CD4-positive, alpha-beta T cell treated with Interleukin-15 for 1 hour (primary cell): ENCODE results near the gene MYH10.

Experiments used
- DNase-seq: peaks from one replicate; pipeline ENCODE4 v3.0.0-alpha.2; 2020

The MYH10 gene

DNA sequence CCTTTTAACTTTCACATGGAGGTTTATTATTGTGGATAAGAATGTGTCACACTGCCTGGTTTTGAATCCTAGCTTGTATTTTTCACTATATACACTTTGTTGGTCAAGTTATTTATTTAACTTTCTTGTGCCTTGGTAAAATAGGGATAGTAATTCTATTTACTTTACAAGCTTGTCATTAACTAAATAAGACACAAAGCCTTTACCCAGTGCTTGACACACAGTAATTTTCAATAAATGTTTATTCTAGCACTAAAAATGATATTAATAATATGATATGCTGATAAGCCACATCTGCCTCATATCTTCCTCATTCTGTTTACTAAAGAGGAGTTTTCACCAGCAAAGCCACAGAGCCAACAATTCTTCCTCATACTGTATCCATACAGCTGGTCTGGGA is 27.8 kb downstream of the MYH10 start:
- no peak for DNase-seq

DNA sequence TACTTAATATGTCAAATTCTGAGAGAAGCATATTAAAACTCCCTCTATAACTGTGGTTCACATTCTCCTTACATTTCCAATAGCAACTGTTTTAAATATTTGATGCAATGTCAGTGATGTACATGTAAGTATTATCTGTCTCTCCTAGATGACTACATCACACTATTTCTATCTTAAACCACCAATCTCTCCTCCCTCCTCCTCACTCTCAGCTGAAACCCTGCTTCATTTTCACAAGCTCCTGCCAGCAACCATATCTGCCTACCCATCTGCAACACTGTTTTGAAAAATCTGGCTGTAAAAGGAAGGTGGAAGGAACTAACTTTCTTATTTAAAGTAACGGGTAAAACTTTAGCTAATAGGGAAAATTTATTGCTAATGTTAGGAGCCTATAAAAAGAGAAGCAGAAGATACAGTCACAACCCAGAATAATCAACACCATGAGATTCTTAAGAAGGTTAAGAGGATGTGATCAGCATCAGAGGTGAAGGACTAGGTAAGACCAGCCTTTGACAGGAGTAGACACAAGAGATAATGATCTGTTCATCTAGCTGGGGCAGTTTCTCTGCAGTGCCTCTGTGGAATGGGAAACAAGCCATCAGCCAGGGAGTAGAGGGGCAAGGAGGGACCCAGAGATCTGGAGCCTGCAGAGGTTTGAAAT is 31.0 kb downstream of the MYH10 start:
- no peak for DNase-seq

DNA sequence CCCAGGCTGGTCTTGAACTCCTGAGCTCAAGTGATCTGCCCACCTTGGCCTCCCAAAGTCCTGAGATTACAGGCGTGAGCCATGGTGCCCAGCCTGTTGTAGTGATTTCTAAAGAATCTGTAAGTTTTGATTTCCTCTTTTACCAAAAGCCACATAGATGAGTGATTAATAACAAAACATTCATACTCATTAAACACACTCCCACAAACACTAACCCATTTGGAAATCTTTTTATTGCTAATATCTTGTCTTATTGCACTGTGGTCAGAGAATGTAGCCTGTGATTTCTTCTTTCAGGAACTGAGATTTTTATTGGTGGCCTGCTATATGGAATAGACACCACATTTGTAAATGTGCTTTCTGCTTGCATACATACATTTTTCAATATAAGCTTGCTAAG is 31.6 kb downstream of the MYH10 start:
- DNase-seq: no peak

DNA sequence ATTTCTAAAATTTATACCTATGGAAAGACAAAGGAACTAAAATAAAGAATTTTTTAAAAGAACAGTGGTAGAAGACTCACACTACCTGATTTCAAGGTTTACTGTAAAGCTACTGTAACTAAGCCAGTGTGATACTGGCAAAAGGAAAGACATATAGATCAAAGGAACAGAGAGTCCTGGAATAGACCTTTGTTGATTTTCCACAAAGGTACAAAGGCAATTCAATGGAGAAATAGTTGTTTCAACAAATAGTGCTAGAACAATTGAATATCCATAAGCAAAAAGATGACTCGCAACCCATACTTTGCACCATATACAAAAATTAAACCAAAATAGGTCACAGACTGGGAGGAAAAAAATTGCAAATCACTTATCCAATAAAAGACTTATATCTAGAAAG is 36.7 kb downstream of the MYH10 start:
- DNase-seq: no peak

DNA sequence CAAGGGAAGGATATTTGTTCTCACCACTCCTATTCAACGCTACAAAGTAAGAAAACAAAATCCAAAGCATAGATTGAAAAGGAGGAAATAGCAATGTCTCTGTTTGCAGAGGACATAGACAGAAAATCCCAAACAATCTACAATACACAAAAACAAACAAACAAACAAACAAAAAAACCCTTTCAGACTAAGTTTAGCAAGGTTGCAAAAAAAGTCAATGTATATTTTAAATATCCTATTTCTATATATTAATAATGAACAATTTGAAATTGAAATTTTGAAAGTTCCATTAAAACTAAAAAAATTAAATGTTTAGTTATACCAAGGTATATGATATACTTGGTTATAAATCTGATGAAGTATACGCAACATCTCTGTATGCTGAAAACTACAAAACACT is 37.2 kb downstream of the MYH10 start:
- no peak for DNase-seq

DNA sequence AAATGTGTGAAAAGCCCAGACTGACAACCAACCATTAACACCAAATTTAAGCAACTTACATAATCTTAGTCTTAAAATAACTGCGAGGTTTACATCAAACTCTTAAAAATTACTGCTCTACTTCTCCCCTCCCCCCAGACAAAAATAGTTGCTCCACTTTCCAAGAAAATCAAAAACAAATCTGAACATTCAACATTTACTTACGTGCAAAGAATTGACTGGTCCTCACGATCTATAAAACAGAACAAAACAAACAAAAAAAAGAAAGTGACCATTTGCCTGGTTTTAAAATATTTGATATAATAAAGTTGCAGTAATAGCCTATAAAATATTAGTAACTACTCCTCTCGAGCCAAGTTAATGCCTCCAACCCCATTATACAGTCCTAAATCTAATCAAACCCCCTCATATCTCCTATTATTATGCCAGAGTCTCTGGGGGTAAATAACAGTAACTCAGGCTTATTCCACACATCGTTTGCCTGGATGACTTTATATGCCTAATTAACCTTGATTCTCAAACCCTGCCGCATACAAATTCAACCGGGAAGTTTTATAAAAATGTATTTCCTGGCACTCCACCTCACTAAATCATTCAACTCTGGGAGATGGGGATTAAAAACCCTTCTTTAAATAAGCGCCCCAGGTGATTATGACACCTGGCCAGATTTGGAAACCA is 41.5 kb downstream of the MYH10 start:
- no peak for DNase-seq

DNA sequence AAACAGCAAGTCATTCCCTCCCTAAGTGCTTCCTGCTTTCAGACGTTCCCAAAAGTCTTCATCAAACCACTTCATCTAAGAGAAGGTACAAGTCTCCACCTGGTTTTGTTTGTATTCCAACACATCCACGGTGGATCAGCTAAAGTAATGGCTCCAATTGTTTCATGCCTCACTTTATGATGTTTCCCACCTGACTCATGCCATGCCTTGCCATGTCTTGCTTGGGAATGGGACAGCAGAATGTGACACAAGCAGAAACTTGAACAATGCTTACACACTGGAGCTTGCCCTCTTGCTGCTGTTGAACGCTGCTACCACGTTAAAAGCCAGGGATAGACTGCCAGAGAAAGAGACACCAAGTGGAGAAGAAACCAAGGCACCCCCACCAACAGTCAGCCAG is 43.8 kb downstream of the MYH10 start:
- no peak for DNase-seq

DNA sequence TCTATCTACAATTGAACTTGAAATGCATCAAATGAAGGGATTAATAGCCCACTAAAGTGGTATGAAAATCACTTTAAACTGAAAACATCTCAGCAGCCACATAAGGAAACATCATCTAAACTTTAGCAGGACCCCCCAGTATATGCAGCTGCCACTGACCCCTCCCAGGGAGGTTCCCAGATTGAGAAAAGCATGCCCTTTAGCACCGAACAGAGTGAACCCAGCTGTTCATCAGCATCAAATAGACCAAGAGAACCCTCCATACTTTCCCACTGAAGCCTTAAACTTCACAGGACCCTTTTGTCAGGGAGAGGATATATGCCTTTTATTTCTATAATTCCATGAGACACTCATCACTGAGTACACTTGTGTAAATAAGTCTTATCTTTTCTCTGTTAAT is 44.6 kb downstream of the MYH10 start:
- no peak for DNase-seq

DNA sequence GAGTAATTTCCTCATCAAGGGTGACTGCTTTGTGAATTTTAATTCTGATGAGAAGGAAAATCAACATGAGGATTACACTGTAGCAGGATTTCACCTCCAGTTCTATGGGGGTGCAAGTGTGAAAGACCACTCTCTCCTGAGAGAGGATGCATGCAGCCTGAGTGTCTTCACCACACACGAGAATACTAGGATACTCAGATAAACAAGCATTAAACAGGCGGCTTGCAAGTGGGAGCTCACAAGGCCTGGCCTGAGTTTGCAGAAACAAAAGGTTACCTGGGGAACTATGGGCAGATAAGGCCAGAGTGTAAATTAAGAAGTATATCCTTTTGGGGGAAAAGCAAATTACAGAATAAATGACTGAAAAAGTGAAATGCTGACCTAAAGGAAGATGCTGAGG is 46.6 kb downstream of the MYH10 start:
- DNase-seq: no peak

DNA sequence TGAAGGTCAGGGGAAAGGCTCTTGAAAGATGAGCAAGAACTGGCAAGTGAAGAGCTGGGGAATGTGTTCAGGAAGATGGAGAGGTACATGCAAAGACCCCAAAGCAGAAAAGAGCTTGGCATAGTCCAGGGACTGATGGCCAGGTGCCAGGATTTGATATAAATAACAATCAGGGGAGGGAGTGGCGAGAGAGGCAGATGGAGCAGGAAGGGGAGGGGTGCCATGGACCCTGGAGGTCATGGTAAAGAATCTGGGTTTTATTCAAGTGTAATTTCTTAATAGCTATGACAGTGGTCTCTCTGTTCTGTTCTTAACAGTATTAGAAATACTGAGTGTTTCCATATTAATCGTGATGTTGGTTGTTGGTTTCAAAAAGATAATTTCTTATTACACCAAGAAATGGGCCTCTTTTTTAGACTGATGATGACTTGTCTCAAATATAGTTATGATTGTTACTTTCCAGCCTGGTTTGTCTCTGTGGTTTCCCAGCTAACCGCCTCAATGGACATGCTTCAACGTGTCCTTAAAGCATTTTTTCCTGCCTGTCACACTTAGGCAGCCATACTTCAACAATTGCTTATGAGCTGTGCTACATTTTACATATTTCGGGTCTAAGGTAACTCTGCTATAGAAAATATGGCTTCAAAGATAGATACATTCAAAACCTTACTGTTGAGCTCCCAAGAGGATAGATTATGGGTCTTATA is 49.4 kb downstream of the MYH10 start:
- DNase-seq: no peak

DNA sequence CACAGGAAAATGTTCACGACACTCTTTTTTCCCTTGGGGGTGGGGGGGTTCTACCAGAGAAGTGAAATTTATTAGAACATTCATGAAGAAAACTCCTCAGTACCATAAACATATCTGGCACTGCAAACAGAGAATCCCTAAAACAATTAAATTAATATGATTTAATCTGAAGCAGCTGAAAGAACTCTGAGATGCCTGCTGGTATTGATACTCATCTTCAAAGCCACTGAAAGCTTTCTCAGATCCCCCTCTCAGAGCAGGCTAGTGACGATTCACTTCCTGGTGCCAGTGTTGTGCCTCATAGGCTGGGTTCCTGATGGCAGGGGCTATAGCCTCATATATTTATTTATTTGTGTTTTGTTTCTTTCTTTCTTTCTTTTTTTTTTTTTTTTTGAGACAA is 52.7 kb downstream of the MYH10 start:
- DNase-seq: no peak

DNA sequence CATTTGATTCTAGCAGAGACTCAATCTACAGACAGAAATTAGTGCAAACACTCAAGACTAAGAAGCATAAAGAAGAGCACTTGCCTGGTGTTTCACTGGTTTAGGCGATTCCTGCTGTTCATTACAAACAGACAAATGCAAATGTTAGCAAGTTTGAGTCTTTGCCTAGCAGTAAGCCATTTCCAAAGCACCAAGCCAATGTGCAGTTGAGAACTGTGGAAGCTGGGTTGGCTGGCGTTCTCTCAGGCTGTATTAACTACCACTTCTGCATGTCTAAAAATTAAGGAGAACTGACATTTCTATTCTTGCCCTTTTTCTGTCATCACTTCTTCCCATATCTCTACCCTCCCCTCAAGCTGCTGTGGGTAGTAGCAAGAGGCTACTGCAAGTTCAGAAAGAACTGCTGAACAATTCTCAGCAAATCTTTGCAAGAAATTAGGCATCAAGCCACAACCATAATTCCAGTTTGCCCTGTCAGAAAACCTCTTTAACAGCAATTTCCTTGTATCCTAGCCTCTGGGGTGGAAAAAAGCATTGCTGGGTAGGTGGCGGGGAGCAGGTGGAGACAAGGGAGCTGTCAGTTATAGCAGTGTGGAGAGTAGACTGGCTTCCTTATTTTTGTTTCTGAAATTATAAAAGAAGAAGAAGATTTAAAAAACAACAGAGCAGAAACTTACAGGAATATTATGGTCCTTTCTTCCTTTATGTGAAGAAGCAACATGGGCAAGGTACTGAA is 53.8 kb downstream of the MYH10 start:
- no peak for DNase-seq

DNA sequence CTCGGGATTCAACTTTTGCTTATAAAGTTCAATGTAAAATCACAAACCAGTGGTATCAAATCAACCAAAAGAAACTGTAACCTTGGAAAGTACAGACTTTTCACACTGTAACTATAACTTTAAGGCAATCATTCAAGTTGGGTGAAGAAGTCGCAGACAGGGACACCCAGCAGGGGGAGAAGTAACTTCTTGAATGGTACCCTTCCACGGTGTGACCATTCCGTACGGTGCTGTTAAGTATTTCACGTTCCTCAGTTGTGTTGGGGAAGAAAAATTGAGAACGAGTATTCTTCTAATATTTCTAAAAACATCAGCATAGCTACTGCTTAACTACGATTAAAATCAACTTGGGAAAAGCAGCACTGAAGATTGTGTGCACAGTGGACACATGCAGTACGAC is 55.8 kb downstream of the MYH10 start:
- no peak for DNase-seq

DNA sequence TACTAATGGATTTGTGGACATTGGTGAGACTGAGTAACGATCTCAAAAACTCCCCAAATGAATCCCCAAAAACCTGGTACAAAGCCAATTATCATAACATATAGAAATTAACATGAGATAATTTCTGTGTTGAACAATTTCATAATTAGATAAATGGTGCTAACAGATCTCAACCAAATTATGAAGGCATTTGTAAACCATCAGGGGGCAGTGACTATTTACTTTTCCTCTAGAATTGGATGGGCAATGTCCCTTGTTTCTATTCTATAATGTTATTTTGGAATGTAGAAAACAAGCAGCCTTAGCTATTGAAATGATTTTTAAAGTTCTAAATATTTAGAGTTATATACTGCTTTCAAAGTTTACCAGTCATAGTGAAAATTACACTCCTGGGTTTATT is 57.8 kb downstream of the MYH10 start:
- no peak for DNase-seq

DNA sequence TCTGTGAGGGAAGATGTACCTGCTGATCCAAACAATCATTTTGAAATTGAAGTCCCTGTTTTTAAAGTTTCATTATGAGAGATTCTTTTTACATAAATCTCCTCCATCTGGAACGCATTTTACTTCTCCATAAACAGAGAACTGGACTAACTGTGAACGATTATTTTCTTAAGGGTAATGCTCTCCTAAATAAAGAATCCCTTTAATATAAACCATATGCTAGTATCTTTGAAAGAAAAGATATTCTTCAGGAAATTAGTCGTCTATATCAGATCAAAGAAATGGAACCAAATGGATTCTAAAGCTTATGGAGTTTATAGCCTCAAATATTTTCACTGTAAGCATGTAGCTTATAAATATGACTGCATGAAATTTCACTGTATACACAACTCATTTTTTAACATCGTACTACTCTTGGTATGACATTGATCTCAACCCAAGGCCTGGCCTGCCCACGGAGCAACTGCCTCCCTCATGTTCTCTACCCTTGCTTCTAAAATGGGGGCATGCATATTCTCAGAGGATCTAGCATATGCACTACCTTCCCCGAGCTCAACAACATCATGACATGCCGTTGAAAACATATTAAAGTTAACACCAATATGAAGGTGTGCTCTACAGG is 66.4 kb downstream of the MYH10 start:
- DNase-seq: no peak

DNA sequence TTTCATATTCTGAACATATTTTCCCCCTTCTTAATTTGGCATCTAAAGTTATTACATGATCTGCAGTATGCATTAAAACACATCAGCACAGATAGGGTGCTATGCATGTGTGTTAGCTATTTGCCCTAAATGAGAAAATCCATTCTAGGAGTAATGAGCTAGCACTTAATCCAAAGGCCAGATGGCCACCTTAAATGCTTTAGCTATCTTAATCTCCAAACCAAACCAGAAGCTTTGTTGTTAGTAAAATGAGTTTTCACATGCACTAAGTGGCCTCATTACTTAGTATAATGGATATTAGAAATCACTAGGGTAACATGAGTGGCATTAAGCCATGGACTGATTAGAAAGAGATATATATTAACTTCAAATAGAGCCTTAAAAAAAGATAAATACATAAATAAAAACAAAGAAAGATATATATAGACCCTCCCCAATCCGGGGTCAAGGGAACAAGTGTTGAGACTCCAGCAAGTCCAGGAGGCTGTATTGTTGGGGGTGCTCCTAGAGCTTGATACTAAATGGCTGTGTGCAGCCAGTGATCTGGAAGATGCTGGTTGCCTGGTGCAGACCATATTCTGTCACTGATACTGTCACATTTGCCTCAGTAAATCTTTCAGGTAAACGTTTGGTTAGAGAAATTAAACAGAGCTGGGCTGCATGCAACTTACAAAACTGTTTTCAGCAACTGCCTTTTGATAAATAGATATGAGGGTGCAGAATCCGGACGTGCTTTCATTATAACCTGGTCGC is 67.3 kb downstream of the MYH10 start:
- DNase-seq: no peak

DNA sequence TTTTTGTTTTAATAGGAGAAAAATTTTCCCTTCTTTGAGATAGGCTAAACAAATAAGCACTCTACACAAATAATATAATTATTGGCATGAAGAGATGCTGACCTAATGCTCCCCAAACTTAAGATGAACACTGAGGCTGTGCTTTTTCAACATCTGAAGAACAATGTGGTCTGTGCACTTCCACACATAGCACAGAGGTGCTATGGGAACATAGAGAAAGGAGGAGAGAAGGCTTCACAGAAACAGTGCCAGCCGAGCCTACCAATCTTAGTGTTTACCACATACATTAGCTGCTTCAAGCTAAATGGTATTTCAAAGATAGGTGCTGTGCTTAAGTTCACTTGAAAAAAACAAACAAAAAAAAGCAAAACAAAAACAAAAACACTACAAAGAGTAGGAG is 72.4 kb downstream of the MYH10 start:
- no peak for DNase-seq

DNA sequence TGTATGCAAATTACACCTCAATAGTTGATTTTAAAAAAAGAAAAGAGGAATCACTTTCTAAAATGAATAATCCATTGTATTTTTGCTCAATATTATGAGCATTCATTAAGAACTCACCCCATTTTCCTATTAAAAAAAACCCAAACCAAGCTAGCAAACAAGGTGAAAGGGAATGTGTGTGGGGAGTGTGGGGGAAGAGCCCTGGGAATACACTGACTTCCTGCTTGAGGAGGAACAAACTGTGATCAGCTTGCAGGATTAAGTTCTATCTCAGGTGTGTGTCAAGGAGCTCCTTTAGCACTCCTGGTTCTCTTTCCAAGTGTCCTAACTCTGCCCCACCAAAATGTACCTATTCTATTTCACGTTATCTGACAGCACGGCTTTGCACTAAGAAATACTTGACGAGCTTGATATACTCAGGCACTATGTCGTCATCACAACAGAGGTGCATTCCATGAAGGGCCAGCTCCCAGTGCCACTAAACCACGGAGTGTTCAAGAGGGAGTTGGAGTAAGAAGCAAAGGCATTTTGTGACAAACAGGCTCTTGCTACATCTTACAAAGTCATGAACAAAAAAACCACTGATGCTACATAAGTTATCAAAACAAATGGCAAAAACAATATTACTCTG is 73.2 kb downstream of the MYH10 start:
- DNase-seq: no peak

DNA sequence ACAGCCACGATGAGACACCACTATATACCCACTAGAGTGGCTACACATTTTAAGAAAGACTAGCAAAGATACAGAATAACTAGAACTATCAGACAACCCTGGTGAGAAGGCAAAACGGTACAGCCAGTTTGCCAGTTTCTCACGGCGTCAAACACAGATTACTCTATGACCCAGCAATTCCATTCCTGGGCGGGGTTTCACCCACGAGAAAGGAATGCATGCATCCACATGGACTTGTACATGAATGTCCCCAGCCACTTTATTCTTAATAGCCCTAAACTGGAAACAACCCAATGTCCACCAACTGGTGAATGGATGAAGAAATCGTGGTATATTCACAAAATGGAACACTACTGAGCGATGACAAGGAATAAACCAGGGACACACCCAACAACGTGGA is 74.5 kb downstream of the MYH10 start:
- DNase-seq: no peak

DNA sequence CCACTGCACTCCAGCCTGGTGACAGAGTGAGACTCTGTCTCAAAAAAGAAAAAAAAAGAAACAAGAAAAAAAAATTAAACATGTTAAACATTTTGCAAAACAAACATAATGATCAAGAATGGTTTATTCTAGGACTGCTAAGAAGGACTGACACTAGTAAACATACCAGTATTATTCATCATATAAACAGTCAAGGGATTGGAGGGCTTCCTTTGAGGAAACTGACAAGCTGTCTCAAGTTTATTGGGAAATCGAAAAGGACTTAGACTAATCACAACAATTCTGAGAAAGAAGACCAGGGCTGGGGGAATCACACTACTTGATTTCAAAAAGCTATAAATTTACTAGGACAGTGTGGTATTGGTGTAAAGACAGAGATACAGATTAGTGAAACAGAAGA is 75.5 kb downstream of the MYH10 start:
- DNase-seq: no peak

DNA sequence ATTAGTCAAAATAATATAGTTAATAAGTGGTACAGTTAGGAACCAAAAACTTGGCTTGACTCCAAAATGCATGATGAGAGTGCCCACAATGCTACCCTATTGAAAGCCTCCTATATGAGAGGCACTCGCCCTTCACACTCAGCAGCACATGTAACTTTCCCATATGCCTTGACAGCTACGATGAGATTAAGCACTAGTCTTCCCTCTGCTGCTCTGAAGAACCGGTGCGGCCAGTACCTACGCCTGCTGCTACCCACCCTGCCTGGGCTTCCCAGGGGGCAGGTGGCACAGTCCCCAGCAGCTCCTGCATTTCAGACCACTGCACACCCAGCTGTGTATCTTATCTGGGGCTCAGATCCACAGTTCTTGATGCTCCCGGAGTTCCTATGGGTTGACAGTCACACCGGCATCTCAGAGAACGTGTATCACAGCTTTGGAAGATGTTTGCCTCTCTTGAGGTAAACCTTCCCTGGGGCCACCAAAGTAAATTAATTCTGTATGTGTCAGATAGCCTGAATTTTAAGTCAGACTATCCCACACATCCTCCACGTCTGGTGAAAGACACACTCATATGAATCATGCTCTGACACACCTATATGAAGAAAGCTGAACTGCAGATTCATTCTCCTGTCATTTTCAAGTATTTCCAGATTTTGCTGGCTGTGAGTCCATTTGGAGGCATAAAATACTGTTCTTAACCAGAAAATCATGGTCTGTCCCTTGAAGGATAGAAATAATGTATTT is 77.8 kb downstream of the MYH10 start:
- DNase-seq: no peak
